ENCODE data around the gene MARCKSL1. TPM values are rescaled to one million over a fixed set of nuclear protein-coding genes. Genes with fewer than 3 reads are reported as not detected.
A peak's percentile ranks its signal among the peaks of the same experiment; 100 is the strongest.

MARCKSL1 gene
- total and polyA plus RNA-seq, 2 of the 13 experiments (the other 11 are each of a cell fraction or from before 2014, with no cell fraction given): 81.9 to 155 TPM

GRCh38 chr1:32345289-32345827, 9.3 kb upstream of the MARCKSL1 start (continued):
- TF ChIP-seq CREB1 (IDR thresholded peaks at IDR 0.05): peak; percentile 73
- no peak; the same call in 1 of the 2 replicates for TF ChIP-seq CREB1 (CRISPR knock-in tag; IDR thresholded peaks at IDR 0.05)
- TF ChIP-seq, protein P1, sequence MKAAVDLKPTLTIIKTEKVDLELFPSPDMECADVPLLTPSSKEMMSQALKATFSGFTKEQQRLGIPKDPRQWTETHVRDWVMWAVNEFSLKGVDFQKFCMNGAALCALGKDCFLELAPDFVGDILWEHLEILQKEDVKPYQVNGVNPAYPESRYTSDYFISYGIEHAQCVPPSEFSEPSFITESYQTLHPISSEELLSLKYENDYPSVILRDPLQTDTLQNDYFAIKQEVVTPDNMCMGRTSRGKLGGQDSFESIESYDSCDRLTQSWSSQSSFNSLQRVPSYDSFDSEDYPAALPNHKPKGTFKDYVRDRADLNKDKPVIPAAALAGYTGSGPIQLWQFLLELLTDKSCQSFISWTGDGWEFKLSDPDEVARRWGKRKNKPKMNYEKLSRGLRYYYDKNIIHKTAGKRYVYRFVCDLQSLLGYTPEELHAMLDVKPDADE (CRISPR knock-in tag; IDR thresholded peaks at IDR 0.05): no peak
- no peak for TF ChIP-seq REL (CRISPR knock-in tag; conservative IDR thresholded peaks at IDR 0.05)
- TF ChIP-seq ZBTB7A (CRISPR knock-in tag; IDR thresholded peaks at IDR 0.05): 0 out of 2 replicates have a peak, but pooled peaks have one; percentile 30
- no peak for TF ChIP-seq ZMYM2 (CRISPR knock-in tag; IDR thresholded peaks at IDR 0.05)
- TF ChIP-seq ZNF777 (CRISPR knock-in tag; IDR thresholded peaks at IDR 0.05): no peak
- no peak for TF ChIP-seq JUND (CRISPR knock-in tag; IDR thresholded peaks at IDR 0.05)
- no peak for TF ChIP-seq RNF2 (conservative IDR thresholded peaks at IDR 0.05; ENCODE audit: low read depth)
- TF ChIP-seq, protein P2, sequence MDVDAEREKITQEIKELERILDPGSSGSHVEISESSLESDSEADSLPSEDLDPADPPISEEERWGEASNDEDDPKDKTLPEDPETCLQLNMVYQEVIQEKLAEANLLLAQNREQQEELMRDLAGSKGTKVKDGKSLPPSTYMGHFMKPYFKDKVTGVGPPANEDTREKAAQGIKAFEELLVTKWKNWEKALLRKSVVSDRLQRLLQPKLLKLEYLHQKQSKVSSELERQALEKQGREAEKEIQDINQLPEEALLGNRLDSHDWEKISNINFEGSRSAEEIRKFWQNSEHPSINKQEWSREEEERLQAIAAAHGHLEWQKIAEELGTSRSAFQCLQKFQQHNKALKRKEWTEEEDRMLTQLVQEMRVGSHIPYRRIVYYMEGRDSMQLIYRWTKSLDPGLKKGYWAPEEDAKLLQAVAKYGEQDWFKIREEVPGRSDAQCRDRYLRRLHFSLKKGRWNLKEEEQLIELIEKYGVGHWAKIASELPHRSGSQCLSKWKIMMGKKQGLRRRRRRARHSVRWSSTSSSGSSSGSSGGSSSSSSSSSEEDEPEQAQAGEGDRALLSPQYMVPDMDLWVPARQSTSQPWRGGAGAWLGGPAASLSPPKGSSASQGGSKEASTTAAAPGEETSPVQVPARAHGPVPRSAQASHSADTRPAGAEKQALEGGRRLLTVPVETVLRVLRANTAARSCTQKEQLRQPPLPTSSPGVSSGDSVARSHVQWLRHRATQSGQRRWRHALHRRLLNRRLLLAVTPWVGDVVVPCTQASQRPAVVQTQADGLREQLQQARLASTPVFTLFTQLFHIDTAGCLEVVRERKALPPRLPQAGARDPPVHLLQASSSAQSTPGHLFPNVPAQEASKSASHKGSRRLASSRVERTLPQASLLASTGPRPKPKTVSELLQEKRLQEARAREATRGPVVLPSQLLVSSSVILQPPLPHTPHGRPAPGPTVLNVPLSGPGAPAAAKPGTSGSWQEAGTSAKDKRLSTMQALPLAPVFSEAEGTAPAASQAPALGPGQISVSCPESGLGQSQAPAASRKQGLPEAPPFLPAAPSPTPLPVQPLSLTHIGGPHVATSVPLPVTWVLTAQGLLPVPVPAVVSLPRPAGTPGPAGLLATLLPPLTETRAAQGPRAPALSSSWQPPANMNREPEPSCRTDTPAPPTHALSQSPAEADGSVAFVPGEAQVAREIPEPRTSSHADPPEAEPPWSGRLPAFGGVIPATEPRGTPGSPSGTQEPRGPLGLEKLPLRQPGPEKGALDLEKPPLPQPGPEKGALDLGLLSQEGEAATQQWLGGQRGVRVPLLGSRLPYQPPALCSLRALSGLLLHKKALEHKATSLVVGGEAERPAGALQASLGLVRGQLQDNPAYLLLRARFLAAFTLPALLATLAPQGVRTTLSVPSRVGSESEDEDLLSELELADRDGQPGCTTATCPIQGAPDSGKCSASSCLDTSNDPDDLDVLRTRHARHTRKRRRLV (CRISPR knock-in tag; IDR thresholded peaks at IDR 0.05): no peak
- peak; percentile 33; the same call in 1 of the 2 replicates for TF ChIP-seq ZNF614 (CRISPR knock-in tag; IDR thresholded peaks at IDR 0.05; ENCODE audit: borderline replicate concordance)
- no peak for TF ChIP-seq REXO4 (CRISPR knock-in tag; IDR thresholded peaks at IDR 0.05; ENCODE audit: borderline replicate concordance)
- no peak for TF ChIP-seq NR2C2 (CRISPR knock-in tag; IDR thresholded peaks at IDR 0.05; ENCODE audit: borderline replicate concordance)
- no peak for TF ChIP-seq ZNF510 (CRISPR knock-in tag; IDR thresholded peaks at IDR 0.05; ENCODE audit: low read depth)
- no peak for TF ChIP-seq ZNF512B (CRISPR knock-in tag; IDR thresholded peaks at IDR 0.05; ENCODE audit: borderline replicate concordance)
- no peak for TF ChIP-seq ZNF550 (CRISPR knock-in tag; IDR thresholded peaks at IDR 0.05; ENCODE audit: borderline replicate concordance)
- TF ChIP-seq ZNF230 (CRISPR knock-in tag; IDR thresholded peaks at IDR 0.05): no peak
- TF ChIP-seq HHEX (CRISPR knock-in tag; IDR thresholded peaks at IDR 0.05): no peak
- no peak for TF ChIP-seq CBX1 (IDR thresholded peaks at IDR 0.05; ENCODE audit: low read depth)
- TF ChIP-seq MLLT10 (CRISPR knock-in tag; IDR thresholded peaks at IDR 0.05): no peak
- no peak for TF ChIP-seq RFX5 (IDR thresholded peaks at IDR 0.05; ENCODE audit: low read depth, low read length)
- TF ChIP-seq ZNF263 (CRISPR knock-in tag; IDR thresholded peaks at IDR 0.05): peak; percentile 82
- 0 out of 2 replicates have a peak, but pooled peaks have one; percentile 49 for TF ChIP-seq ZSCAN21 (CRISPR knock-in tag; IDR thresholded peaks at IDR 0.05; ENCODE audit: borderline replicate concordance)
- TF ChIP-seq SIX4 (CRISPR knock-in tag; IDR thresholded peaks at IDR 0.05): no peak

Data from HepG2 (cell line).